Effector memory CD4-positive, alpha-beta T cell (primary cell): ENCODE data around the gene DTHD1.
A peak's percentile ranks its signal among the peaks of the same experiment; 100 is the strongest.

Experiments used
- DNase-seq, 3 donors: peaks; one replicate each; pipeline ENCODE4 v3.0.0-alpha.2; 2020
- H3K27ac ChIP-seq: 2 replicates; pipeline ENCODE4 v1.7.0; 2013; ENCODE audit warnings: mild to moderate bottlenecking, low read length, moderate library complexity; ENCODE audit not compliant: insufficient read depth, poor library complexity, severe bottlenecking
- H3K27me3 ChIP-seq: replicated peaks from 2 replicates; pipeline ENCODE4 v1.7.0; 2013; ENCODE audit warnings: mild to moderate bottlenecking, low read length; ENCODE audit not compliant: insufficient read depth, control insufficient read depth, poor library complexity, severe bottlenecking
- H3K36me3 ChIP-seq: 2 replicates; pipeline ENCODE4 v1.7.0; 2013; ENCODE audit warnings: mild to moderate bottlenecking, low read length, moderate library complexity; ENCODE audit not compliant: control insufficient read depth, insufficient read depth
- H3K4me1 ChIP-seq: 2 replicates; pipeline ENCODE4 v1.7.0; 2013; ENCODE audit warnings: low read length, mild to moderate bottlenecking; ENCODE audit not compliant: control insufficient read depth, insufficient read depth, poor library complexity, severe bottlenecking
- H3K4me3 ChIP-seq: 2 replicates; pipeline ENCODE4 v1.7.0; 2013; ENCODE audit warnings: low read length, low read depth, mild to moderate bottlenecking; ENCODE audit not compliant: insufficient read depth, poor library complexity, severe bottlenecking
- H3K9me3 ChIP-seq: 2 replicates; pipeline ENCODE4 v1.7.0; 2013; ENCODE audit warnings: mild to moderate bottlenecking, low read length, moderate library complexity; ENCODE audit not compliant: control insufficient read depth

Gene DTHD1

DNA sequence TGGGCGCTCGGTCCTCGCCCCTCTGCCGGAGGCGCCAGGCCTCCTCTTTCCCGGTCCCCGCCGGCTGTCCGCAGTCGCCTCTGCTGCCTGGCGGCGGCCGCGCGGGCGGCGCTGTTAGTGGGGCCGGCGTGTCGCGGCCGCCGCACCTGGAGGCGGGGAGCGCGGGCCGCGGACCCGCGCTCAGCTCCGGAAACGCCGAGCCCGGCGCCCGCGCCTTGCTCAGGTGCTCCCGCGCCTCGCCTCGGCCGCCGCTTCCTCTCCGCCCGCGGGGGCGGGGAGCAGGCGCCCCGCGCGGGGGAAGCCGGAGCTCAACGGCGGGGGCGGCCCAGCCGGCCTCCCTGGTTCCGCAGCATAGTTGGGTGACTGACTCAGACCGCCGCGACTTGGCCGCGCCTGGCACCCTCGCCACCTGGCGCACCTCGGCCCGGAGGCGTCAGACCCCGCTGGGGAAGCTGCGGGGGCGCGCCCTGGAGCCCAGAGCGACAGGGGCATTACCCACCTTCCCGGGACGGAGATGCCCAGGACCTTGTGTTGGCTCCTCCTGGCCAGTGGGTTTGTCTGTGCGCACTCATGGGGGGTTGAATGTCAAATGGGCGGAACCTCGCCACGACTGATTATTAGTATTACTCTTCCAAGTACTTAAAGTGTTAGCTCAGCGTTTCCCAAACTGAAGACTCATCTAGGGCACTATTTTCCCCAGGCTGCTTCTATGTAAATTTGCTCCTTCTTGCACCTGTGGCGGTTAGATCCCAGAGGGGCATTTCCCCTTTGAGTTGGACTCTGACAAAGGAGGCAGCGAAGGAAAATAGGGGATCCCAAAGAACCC lies 36.9 kb upstream of the DTHD1 start, which contains the start of gene ARAP2:
ARAP2 (minus strand) TSS at position 258 of the 826 bp plus-strand sequence. CDS start 15,028 bp downstream, outside the sequence.
- peak within 1 kb of the TSS; percentile 93 for H3K4me3 ChIP-seq
- H3K36me3 ChIP-seq: no peaks in the 10 kb centered on the region
- no peaks in the 10 kb centered on the region for H3K27me3 ChIP-seq
- DNase-seq: peak; percentile 69 to 78 (median 73)
- peaks cover 10% of the 10 kb centered on the region for H3K4me1 ChIP-seq
- no peaks in the 10 kb centered on the region for H3K9me3 ChIP-seq
- H3K27ac ChIP-seq: peak within 1 kb of the TSS; percentile 92

DNA sequence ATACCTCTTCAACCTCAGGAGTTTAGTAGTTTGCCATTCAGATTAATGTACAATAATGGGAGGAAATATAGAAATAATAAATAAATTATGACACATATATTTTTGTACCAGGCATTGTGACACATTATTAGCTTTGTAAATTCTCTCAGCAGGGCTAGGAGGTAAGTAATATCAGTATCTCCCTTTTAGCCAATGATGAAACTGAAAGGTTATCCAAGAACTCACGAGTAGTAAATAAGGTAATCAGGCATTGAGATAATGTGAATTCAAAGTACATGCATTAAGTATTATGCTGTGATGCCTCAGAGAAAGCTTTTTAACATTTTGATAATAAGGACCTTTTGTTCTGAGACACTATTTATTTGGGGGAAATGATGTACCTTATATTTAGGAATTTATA lies 31.8 kb upstream of the DTHD1 start:
- no peaks in the 10 kb centered on the region for H3K9me3 ChIP-seq
- no peaks in the 10 kb centered on the region for H3K4me1 ChIP-seq
- no peaks in the 10 kb centered on the region for H3K36me3 ChIP-seq
- DNase-seq: no peak
- no peaks in the 10 kb centered on the region for H3K27me3 ChIP-seq
- no peak overlapping the region for H3K4me3 ChIP-seq
- H3K27ac ChIP-seq: no peak overlapping the region

DNA sequence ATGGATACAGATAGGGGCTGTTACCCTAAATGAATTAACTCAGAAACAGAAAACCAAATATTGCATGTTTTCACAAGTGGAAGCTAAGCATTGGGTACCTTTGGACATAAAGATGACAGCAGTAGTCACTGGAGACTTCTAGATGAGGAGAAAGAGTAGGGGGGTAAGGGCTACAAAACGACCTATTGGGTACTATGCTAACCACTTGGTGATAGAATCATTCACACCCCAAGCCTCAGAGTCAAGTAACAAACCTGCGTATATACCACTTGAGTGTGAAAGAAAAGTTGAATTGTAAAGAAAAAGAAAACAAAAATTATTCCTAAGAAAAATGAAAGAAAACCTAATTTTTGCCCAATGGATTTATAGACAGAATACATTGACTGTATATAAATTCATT lies 29.4 kb upstream of the DTHD1 start:
- no peaks in the 10 kb centered on the region for H3K9me3 ChIP-seq
- H3K27ac ChIP-seq: no peak overlapping the region
- no peaks in the 10 kb centered on the region for H3K27me3 ChIP-seq
- no peaks in the 10 kb centered on the region for H3K36me3 ChIP-seq
- no peak overlapping the region for H3K4me3 ChIP-seq
- peaks cover 10% of the 10 kb centered on the region for H3K4me1 ChIP-seq
- no peak for DNase-seq

DNA sequence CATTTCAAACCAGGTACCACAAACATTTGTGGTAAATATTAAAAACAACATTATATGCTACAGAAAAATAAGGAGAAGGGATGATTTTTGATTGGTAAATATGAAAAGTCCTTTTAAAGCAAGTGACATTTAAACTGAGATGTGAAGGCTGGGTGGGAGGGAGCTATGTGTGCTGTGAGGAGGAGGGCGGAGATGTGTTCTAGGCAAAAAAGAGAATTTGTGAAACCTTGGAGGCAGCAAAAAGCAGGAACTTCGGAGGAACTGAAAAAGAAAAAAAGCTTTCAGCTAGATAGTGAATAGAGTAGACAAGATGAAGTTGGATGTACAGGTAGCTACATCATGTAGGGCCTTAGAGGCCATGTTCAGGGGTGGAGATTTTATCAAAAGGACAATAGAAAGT lies 27.0 kb upstream of the DTHD1 start:
- DNase-seq: no peak
- H3K27ac ChIP-seq: no peak overlapping the region

GRCh38 chr4:36255577-36255976 lies 25.8 kb upstream of the DTHD1 start:
- Histone ChIP-seq H3K27ac (peak overlapping the region; percentile 36), H3K27me3 (no peaks in the 10 kb centered on the region), H3K36me3 (no peaks in the 10 kb centered on the region), H3K4me1 (peaks cover 10% of the 10 kb centered on the region), H3K9me3 (no peaks in the 10 kb centered on the region), H3K4me3 (no peak overlapping the region)
- DNase-seq: peak; percentile 49 to 64 (median 50)

More for the DNA sequence above, 27.0 kb upstream of the DTHD1 start:
- Histone ChIP-seq H3K4me3 (no peak overlapping the region), H3K4me1 (peaks cover 10% of the 10 kb centered on the region), H3K36me3 (no peaks in the 10 kb centered on the region), H3K27me3 (no peaks in the 10 kb centered on the region), H3K9me3 (no peaks in the 10 kb centered on the region)

DNA sequence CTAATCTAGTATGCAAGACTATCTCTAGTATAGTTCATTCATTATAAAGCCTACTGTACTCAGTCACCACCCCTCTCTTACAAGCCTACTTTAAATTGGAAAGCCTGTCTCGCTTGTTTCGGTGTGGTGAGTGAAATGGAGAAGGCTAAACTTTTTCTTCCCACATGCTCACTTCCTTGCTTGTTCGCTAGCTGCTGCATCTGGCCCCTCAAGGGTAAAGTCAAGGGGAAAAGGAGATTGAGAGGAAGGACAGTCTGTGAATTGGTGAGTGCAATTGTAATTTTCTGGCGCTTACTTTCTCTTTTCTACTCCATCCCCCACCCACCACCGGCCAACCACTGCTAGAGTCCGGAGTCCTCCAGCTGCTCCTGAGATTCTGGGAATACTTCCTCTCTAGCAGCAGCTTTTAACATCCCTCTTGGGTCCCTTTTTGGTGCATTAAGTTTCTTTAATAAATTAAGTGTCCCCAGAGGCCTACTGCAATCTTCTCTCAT lies 25.0 kb upstream of the DTHD1 start:
- no peak overlapping the region for H3K4me3 ChIP-seq
- H3K27ac ChIP-seq: peak overlapping the region; percentile 36
- H3K9me3 ChIP-seq: no peaks in the 10 kb centered on the region

GRCh38 chr4:36260731-36261130 lies 20.7 kb upstream of the DTHD1 start:
- H3K27ac ChIP-seq: no peak overlapping the region
- no peaks in the 10 kb centered on the region for H3K9me3 ChIP-seq
- peaks cover 7% of the 10 kb centered on the region for H3K4me1 ChIP-seq
- DNase-seq: no peak
- H3K36me3 ChIP-seq: no peaks in the 10 kb centered on the region
- H3K27me3 ChIP-seq: no peaks in the 10 kb centered on the region
- no peak overlapping the region for H3K4me3 ChIP-seq

More for the DNA sequence above, 25.0 kb upstream of the DTHD1 start:
- peaks cover 10% of the 10 kb centered on the region for H3K4me1 ChIP-seq
- H3K36me3 ChIP-seq: no peaks in the 10 kb centered on the region
- DNase-seq: no peak
- H3K27me3 ChIP-seq: no peaks in the 10 kb centered on the region

DNA sequence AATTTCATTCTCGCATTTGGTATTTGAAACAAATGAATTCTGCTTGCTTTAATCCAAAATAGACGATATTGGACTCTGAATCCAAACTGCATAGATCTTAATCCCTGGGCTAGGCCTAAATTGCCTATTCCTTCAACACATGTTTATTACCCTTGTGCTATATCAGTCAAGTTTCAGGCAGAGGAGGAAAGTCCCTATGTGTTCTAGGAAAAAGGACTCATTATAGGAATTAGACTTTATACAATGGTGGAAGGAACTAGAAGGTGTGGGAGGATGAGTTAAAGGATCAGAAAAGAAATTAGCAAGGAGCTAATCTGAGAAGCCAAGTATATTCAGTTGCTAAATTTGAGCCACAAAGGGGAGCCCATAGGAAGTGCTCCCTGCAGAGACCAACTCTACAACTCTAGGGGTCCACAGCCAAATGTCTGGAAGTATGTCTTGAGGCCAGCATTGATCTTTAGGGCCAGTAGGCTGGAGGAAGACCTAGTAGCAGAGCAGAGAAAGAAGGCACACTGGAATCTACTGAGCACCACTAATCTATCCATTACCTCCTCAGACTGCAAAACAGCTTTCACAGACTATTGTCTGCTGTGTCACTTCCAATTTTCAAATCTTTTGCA lies 17.1 kb upstream of the DTHD1 start:
- no peaks in the 10 kb centered on the region for H3K9me3 ChIP-seq
- no peaks in the 10 kb centered on the region for H3K27me3 ChIP-seq
- H3K4me1 ChIP-seq: no peaks in the 10 kb centered on the region
- no peak for DNase-seq
- H3K36me3 ChIP-seq: no peaks in the 10 kb centered on the region
- no peak overlapping the region for H3K27ac ChIP-seq
- H3K4me3 ChIP-seq: no peak overlapping the region

GRCh38 chr4:36267486-36268268 lies 13.7 kb upstream of the DTHD1 start:
- no peaks in the 10 kb centered on the region for H3K4me1 ChIP-seq
- no peak overlapping the region for H3K27ac ChIP-seq
- H3K36me3 ChIP-seq: no peaks in the 10 kb centered on the region
- no peaks in the 10 kb centered on the region for H3K27me3 ChIP-seq
- no peaks in the 10 kb centered on the region for H3K9me3 ChIP-seq
- DNase-seq: no peak
- H3K4me3 ChIP-seq: no peak overlapping the region
